Epithelial cell of proximal tubule (primary cell): Measurements from ENCODE around the gene GRK3. TPM values are rescaled to one million over a fixed set of nuclear protein-coding genes. Genes with fewer than 3 reads are reported as not detected.

Experiments
- DNase-seq: peaks from one replicate; pipeline ENCODE4 v3.0.0-alpha.2; 2011; ENCODE audit warnings: low read depth
- H3K4me3 ChIP-seq: 2 replicates; pipeline ENCODE4 v1.5.1; 2011; ENCODE audit warnings: low read depth, mild to moderate bottlenecking, low read length
- total RNA-seq: library from RNA; depleted of rRNA; stranded (reverse); fragments of >200 nt; gene quantifications from 2 replicates; pipeline ENCODE4 v1.2.3, GENCODE V29; 2015
- TF ChIP-seq, protein P1 (sequence below): conservative IDR thresholded peaks from 2 replicates; pipeline ENCODE4 v1.5.1; 2012; ENCODE audit warnings: low read depth, mild to moderate bottlenecking, low read length

GRK3 gene
- total RNA-seq, 1 donor from 2014 or later, result 2.0 TPM

DNA sequence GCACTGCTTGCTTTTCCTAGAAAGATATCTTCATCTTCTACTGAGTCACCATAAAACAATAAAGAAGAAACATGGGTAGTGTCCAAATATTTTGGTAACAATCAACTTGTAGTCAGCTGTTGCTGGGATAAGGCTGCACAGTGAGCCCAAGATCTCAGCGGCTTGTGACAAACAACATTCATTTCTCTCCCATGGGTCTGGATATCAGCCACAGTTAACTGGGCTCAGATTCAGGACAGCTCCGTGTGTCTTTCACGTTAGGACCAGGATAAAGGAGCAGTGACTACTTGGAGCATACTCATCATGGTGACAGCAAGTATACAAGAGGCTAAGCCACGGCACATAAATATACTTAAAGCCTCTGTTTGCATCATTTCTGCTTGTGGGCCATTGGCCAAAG, 27.9 kb upstream of the GRK3 start:
- TF ChIP-seq, protein P1, sequence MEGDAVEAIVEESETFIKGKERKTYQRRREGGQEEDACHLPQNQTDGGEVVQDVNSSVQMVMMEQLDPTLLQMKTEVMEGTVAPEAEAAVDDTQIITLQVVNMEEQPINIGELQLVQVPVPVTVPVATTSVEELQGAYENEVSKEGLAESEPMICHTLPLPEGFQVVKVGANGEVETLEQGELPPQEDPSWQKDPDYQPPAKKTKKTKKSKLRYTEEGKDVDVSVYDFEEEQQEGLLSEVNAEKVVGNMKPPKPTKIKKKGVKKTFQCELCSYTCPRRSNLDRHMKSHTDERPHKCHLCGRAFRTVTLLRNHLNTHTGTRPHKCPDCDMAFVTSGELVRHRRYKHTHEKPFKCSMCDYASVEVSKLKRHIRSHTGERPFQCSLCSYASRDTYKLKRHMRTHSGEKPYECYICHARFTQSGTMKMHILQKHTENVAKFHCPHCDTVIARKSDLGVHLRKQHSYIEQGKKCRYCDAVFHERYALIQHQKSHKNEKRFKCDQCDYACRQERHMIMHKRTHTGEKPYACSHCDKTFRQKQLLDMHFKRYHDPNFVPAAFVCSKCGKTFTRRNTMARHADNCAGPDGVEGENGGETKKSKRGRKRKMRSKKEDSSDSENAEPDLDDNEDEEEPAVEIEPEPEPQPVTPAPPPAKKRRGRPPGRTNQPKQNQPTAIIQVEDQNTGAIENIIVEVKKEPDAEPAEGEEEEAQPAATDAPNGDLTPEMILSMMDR, result no peak
- H3K4me3 ChIP-seq, result no peak overlapping the region
- DNase-seq, result no peak

DNA sequence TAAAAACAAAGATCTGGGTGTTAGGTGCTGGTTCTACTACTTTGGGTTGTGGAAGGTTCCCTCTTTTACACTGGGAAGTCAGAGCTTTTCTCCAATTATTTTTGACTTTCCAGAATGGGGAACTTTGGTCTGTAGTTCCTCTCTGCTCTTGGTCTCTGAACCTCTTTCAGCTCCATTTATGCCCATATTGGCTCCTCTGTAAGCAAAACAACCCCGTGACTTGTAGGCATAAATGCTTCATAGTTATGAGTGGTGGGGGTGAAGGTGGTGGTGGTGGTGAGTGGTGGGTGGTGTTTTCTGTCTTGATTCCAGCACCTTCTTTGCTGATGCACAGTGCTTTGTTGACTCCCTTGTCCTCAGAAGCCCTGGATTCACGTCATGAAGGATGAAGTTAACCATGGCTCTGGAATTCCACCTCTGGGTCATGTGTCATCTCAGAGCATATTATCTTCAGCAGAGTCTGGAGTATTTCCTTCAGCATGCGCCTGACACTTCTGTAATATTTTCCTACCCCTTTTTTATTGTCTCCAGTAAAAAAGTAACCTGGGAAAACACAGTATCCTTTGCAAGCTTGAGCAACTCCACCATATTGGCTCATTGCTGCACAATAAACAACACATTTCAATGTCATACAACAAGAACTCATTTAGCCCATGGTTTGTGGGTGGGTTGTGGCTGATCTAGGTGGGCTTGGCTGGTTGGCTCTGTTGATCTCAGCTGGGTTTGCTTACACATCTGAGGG, 24.1 kb upstream of the GRK3 start:
- no peak for DNase-seq
- TF ChIP-seq, protein P1, result no peak

DNA sequence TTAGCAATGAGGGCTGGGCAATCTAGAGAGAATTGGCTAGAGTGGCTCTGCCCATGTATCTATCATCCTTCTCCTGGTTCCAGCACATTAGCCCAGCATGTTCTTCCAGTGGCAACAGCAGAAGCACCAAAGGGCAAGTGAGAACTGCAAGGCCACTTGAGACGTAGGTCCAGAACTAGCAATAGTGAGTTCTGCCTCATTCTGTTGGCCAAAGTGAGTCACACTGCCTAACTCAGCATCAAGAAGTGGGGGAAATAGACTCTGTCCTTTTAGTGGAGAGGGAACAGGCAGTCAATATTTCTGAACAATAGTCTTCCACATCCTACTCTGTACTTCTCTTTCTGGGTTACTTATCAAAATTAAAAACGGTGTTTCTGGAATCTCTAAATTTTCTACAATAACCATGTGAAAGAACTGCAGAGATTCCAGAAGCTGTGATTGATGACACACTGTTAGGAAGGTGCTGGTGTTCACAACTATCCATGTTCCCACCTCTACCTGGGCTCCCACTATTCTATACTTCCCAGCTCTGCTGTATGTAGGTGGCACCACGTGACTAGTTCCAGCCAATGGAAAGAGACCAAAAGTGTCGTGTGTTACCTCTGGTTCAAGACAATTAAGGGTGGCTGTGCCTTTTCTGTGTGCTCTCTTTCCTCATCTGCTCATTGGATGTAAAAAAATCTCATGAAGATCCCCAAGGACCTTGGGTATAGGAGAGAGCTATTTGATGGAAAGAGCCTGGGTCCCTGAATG, 23.4 kb upstream of the GRK3 start:
- DNase-seq, result no peak
- no peak overlapping the region for H3K4me3 ChIP-seq
- TF ChIP-seq, protein P1, result no peak

More for the DNA sequence above, 24.1 kb upstream of the GRK3 start:
- H3K4me3 ChIP-seq, result no peak overlapping the region

DNA sequence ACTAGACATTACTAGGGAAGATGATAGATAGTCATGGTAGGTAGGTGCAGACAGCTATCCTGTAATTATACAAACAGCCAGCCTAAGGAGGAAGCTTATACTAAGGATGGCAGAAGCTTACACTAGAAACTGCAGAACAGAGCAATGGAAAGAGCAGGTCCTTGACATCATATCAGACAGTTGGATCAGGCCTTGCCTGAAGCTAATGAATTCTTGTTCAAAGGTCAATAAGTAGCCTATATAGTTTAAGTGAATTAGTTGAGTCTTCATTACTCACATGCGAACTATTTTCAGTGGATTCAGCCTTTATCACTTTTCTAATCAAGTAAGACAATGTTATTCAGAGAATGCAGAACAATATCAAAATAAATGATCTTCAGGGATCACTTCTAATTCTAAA, 22.3 kb upstream of the GRK3 start:
- TF ChIP-seq, protein P1, result no peak
- H3K4me3 ChIP-seq, result no peak overlapping the region
- no peak for DNase-seq

DNA sequence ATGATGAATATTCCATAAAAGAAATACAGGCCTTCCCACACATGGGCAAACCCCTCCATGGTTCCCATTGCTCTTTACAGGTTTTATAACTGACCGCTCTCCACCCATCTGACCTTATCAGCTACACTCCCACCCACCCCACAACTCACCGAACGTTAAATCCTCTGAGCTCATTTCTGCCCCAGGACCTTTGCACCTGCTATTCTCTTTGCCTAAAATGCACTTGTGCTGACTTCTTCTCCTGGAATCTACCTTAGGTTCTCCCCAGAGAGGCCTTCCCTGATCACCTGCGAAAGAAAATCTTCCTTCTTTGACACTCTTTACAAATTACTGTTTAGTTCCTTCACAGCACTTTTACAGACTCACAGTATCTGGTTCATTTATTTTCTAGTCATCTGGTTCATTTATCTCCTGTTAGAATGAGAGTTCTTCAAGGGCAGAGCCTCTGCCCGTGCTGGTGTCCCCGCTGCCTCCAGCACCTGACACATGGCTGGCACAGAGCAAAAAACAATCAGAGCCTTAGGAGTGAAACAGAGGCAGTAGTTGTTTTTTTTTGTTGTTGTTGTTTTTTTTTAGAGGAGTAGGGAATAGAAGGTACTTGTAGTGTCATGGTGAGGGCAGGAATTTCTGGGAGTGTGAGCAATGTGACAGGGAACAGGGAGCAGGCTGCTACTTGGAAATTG, 21.6 kb upstream of the GRK3 start:
- H3K4me3 ChIP-seq, result no peak overlapping the region
- TF ChIP-seq, protein P1, result no peak
- no peak for DNase-seq

DNA sequence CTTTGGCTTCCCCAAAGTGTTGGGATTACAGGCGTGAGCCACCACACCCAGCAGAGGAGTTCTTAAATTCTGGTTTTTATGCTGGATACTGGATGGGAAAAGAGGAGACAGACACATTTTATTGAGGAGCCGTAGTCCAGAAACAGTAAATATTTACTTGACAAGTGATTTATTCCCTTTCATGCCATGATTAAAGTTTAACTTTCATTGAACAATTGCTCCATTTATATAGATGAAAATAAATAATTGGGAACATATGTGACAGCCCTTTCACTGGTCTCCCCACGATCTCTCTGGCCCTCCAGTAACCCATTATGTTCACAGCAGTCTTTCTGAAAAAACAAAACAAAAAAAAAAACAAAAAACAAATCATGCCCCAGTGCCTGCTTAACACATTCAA, 19.3 kb upstream of the GRK3 start:
- TF ChIP-seq, protein P1, result no peak
- H3K4me3 ChIP-seq, result no peak overlapping the region
- DNase-seq, result no peak
